Loucy (cell line): ENCODE measurements around the gene TXNRD2.

Experiments used
- H2AFZ ChIP-seq: fragments of 200-600 bp; sonication (generic); 2 replicates; pipeline ENCODE4 v1.6.0; 2016; ENCODE audit warnings: antibody characterized with exemption, mild to moderate bottlenecking, low read length, moderate library complexity
- H3F3A ChIP-seq: fragments of 200-600 bp; 2 replicates; pipeline ENCODE4 v1.6.0; 2016; ENCODE audit warnings: antibody characterized with exemption, low read depth, mild to moderate bottlenecking
- H3K27me3 ChIP-seq: fragments of 200-600 bp; sonication (generic); 2 replicates; pipeline ENCODE4 v1.6.1; 2014; ENCODE audit warnings: low read length, mild to moderate bottlenecking; ENCODE audit not compliant: insufficient read depth, poor library complexity, severe bottlenecking
- H3K36me3 ChIP-seq: fragments of 200-600 bp; sonication (generic); 2 replicates; pipeline ENCODE4 v1.6.1; 2016; ENCODE audit warnings: low read length; ENCODE audit not compliant: insufficient read depth
- H3K4me1 ChIP-seq: fragments of 200-600 bp; sonication (generic); 2 replicates; pipeline ENCODE4 v1.5.1; 2014; ENCODE audit warnings: low read length, mild to moderate bottlenecking; ENCODE audit not compliant: insufficient read depth, poor library complexity, severe bottlenecking
- H3K4me2 ChIP-seq: fragments of 200-600 bp; sonication (generic); 2 replicates; pipeline ENCODE4 v1.6.0; 2014; ENCODE audit warnings: antibody characterized with exemption, low read length, low read depth, mild to moderate bottlenecking; ENCODE audit not compliant: poor library complexity, severe bottlenecking
- H3K4me3 ChIP-seq: fragments of 200-600 bp; sonication (generic); 2 replicates; pipeline ENCODE4 v1.5.1; 2014; ENCODE audit warnings: low read length, mild to moderate bottlenecking, mixed read lengths; ENCODE audit not compliant: poor library complexity, severe bottlenecking
- H3K79me2 ChIP-seq: fragments of 200-600 bp; sonication (generic); 2 replicates; pipeline ENCODE4 v1.6.1; 2014; ENCODE audit warnings: low read length; ENCODE audit not compliant: insufficient read depth
- H3K9ac ChIP-seq: fragments of 200-600 bp; sonication (generic); 2 replicates; pipeline ENCODE4 v1.6.0; 2014; ENCODE audit warnings: mild to moderate bottlenecking, low read depth, low read length, moderate library complexity; ENCODE audit not compliant: poor library complexity, severe bottlenecking
- H3K9me2 ChIP-seq: fragments of 200-600 bp; sonication (generic); replicated peaks from 2 replicates; pipeline ENCODE4 v1.6.1; 2016; ENCODE audit warnings: low read depth, low read length, mixed read lengths
- H3K9me3 ChIP-seq: fragments of 200-600 bp; sonication (generic); 2 replicates; pipeline ENCODE4 v1.6.1; 2014; ENCODE audit warnings: mild to moderate bottlenecking, antibody characterized with exemption, low read length, low read depth; ENCODE audit not compliant: insufficient read depth
- H4K20me1 ChIP-seq: fragments of 200-600 bp; sonication (generic); 2 replicates; pipeline ENCODE4 v1.6.0; 2014; ENCODE audit warnings: antibody characterized with exemption, low read length, mild to moderate bottlenecking; ENCODE audit not compliant: insufficient read depth, poor library complexity, severe bottlenecking
- EZH2phosphoT487 ChIP-seq: fragments of 200-600 bp; IDR thresholded peaks from 2 replicates; pipeline ENCODE4 v1.6.1; 2018; ENCODE audit warnings: antibody characterized with exemption, mild to moderate bottlenecking, moderate library complexity, borderline replicate concordance
- TF ChIP-seq, protein P1 (sequence below): fragments of 200-600 bp; sonication (generic); conservative IDR thresholded peaks from 2 replicates; pipeline ENCODE4 v1.5.1; 2014; ENCODE audit warnings: mild to moderate bottlenecking, antibody characterized with exemption, low read length

TXNRD2 gene

DNA sequence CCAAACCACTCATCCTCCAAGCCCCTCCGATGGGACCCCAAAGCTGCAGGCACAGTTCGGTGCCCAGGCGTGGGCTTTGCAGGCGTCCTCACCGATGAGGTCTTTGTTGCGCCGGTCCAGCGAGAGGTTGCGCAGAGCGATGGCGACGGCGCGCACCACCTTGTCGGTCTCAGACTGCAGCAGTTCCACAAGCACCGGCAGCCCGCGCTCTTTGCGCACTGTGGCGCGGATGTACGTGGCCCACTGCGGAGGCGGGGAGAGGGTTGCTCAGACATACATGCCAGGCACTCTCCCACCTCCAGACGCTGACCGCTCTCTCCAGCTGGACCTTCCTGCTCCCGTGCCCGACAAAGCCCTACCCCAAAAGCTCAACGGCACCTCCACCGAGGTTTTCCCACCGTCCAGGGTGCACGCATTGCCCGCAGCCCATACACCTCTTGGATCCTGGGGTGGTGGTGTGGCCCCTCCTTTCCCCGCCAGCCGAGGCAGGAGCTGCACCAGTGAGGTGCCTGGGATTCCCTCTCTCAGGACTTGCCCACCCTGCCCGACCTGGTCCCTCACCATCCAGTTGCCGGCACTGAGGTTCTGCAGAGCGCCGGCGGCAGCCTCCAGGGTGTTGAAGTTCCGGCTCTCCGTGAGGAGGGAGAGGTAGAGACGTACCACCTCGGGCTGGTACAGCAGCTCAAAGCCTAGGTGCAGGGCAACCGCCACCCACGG lies 32.1 kb upstream of the TXNRD2 start:
- H3K9me3 ChIP-seq = no peaks in the 10 kb centered on the region
- H3K9me2 ChIP-seq = no peaks in the 10 kb centered on the region
- no peak overlapping the region for H2AFZ ChIP-seq
- H3K4me1 ChIP-seq = peaks cover 26% of the 10 kb centered on the region
- H3K79me2 ChIP-seq = no peaks in the 10 kb centered on the region
- H3K9ac ChIP-seq = no peak overlapping the region
- no peaks in the 10 kb centered on the region; the same call in 1 of the 2 replicates for H3K36me3 ChIP-seq
- H3K27me3 ChIP-seq = no peaks in the 10 kb centered on the region
- 0 out of 2 replicates have a peak, but pooled peaks cover 5% of the 10 kb centered on the region for H3F3A ChIP-seq
- TF ChIP-seq, protein P1, sequence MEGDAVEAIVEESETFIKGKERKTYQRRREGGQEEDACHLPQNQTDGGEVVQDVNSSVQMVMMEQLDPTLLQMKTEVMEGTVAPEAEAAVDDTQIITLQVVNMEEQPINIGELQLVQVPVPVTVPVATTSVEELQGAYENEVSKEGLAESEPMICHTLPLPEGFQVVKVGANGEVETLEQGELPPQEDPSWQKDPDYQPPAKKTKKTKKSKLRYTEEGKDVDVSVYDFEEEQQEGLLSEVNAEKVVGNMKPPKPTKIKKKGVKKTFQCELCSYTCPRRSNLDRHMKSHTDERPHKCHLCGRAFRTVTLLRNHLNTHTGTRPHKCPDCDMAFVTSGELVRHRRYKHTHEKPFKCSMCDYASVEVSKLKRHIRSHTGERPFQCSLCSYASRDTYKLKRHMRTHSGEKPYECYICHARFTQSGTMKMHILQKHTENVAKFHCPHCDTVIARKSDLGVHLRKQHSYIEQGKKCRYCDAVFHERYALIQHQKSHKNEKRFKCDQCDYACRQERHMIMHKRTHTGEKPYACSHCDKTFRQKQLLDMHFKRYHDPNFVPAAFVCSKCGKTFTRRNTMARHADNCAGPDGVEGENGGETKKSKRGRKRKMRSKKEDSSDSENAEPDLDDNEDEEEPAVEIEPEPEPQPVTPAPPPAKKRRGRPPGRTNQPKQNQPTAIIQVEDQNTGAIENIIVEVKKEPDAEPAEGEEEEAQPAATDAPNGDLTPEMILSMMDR = no peak
- TF ChIP-seq EZH2phosphoT487 = no peak
- H3K4me2 ChIP-seq = peak overlapping the region; percentile 78
- peaks cover 5% of the 10 kb centered on the region for H4K20me1 ChIP-seq
- H3K4me3 ChIP-seq = no peak overlapping the region

DNA sequence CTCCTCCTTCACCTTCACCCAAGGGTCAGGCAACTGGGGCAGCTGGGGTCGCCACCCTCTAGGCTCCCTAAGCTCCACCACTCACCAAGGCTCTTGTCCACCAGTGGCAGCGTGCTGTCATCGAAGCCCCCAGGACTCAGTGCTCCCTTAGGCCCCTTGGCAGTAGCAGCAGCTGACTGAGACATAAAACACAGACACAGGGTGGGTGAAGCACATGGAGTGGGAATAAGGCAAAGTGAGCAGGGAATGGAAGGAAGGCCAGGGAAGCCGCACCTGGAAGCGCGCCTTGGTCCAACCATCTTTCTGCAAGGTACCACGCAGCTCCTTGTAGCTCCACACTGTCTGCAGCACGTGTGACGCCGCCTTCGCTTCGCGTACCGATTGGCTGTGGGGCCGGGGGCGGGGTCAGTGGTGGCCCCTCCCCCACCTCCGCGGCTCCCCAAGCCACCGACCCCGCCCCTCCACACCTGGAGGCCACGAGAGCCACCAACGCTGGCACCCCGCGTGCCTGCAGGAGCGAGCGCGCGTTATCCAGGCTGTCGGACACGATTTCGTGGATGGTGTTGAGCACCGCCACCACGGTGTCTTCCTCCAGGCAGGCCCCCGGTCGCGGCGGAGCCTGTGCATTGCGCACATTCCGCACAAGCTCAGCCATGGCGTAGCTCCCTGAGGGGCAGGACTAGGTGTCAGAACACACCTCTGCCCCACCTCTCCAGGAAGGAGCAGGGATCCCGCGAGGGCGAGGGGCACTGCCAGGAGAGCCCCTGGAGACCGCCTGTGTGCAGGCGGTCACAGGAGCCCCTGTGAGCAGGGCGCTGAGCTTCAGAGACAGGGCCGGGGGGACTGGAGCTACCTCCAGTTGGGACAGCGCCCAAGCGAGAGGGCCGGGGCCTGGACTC lies 31.3 kb upstream of the TXNRD2 start:
- no peak overlapping the region for H3K4me3 ChIP-seq
- H3F3A ChIP-seq = 0 out of 2 replicates have a peak, but pooled peaks cover 5% of the 10 kb centered on the region
- H3K27me3 ChIP-seq = no peaks in the 10 kb centered on the region
- H3K9me3 ChIP-seq = no peaks in the 10 kb centered on the region
- no peaks in the 10 kb centered on the region for H3K9me2 ChIP-seq
- no peaks in the 10 kb centered on the region; the same call in 1 of the 2 replicates for H3K36me3 ChIP-seq
- H3K79me2 ChIP-seq = no peaks in the 10 kb centered on the region
- no peak overlapping the region for H3K4me2 ChIP-seq
- H2AFZ ChIP-seq = no peak overlapping the region
- TF ChIP-seq EZH2phosphoT487 = no peak
- TF ChIP-seq, protein P1 = no peak
- H3K9ac ChIP-seq = no peak overlapping the region
- H4K20me1 ChIP-seq = peaks cover 5% of the 10 kb centered on the region
- H3K4me1 ChIP-seq = peaks cover 26% of the 10 kb centered on the region

DNA sequence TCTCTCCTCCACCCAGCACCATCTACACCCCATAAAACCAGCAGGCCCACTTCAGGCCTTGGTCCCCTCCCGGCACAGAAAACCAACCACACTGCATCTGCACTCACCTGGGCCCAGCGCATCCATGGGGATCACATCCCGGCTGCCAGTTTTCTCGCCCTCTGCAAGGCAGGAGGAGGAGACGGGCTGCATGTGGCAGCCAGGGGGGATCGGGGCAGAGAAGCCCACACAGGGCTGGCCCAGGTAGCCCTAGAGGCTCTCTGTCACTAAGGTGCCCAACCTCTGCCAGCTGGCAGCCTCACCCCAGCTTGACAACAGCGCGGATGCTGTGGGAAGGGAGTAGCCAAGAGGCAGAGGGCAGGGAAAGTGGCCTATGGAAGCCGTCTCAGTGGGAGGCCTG lies 30.6 kb upstream of the TXNRD2 start:
- H3K36me3 ChIP-seq = peaks cover 6% of the 10 kb centered on the region; the same call in 1 of the 2 replicates
- no peak overlapping the region for H3K9ac ChIP-seq
- H3K4me3 ChIP-seq = no peak overlapping the region
- TF ChIP-seq, protein P1 = no peak
- no peak for TF ChIP-seq EZH2phosphoT487
- 0 out of 2 replicates have a peak, but pooled peaks cover 5% of the 10 kb centered on the region for H3F3A ChIP-seq
- H3K4me1 ChIP-seq = peaks cover 26% of the 10 kb centered on the region
- peaks cover 5% of the 10 kb centered on the region for H4K20me1 ChIP-seq
- H3K9me2 ChIP-seq = no peaks in the 10 kb centered on the region
- no peaks in the 10 kb centered on the region for H3K79me2 ChIP-seq
- no peak overlapping the region for H2AFZ ChIP-seq
- no peaks in the 10 kb centered on the region for H3K27me3 ChIP-seq
- no peaks in the 10 kb centered on the region for H3K9me3 ChIP-seq
- H3K4me2 ChIP-seq = no peak overlapping the region
